Sigmoid colon (tissue), 7 donors: Measurements from ENCODE around the gene MRPS5. TPM values are rescaled to one million over a fixed set of nuclear protein-coding genes. Genes with fewer than 3 reads are reported as not detected.
A peak's percentile ranks its signal among the peaks of the same experiment; 100 is the strongest.

ENCODE experiments used
- DNase-seq: peaks from one replicate; pipeline ENCODE4 v3.0.0-alpha.2; 2019
- H3K27ac ChIP-seq, 4 donors: fragments of 200-600 bp; sonication (generic); one replicate each; pipeline ENCODE4 v1.5.1; 2016 to 2019; ENCODE audit warnings: mild to moderate bottlenecking in 1 of 4
- H3K27me3 ChIP-seq, 3 donors: fragments of 200-600 bp; sonication (generic); one replicate each; pipeline ENCODE4 v1.5.1; 2019; ENCODE audit warnings: mild to moderate bottlenecking in 1 of 3
- H3K36me3 ChIP-seq, 4 donors: fragments of 200-600 bp; sonication (generic); one replicate each; pipeline ENCODE4 v1.5.1; 2016 to 2019
- H3K4me1 ChIP-seq, 4 donors: fragments of 200-600 bp; sonication (generic); one replicate each; pipeline ENCODE4 v1.5.1; 2017 to 2019
- H3K4me3 ChIP-seq, 4 donors: fragments of 200-600 bp; sonication (generic); one replicate each; pipeline ENCODE4 v1.5.1; 2017 to 2019; ENCODE audit warnings: mild to moderate bottlenecking in 2 of 4, moderate library complexity in 1 of 4
- H3K9me3 ChIP-seq, 4 donors: fragments of 200-600 bp in 3 of 4; sonication (generic) in 3 of 4; one replicate each; pipeline versions ENCODE4 v1.5.1 to v1.6.1; 2013 to 2019
- CTCF ChIP-seq, 4 experiments: fragments of 450-650 bp in 3 of 4; fragments of 200-600 bp in 1 of 4; IDR thresholded peaks; one replicate each; pipeline ENCODE4 v1.5.1; 2016 to 2019; ENCODE audit warnings: antibody characterized with exemption in 4 of 4, mild to moderate bottlenecking in 3 of 4, moderate library complexity in 2 of 4
- EP300 ChIP-seq, 4 donors: sonication (generic); formaldehyde crosslinking; IDR thresholded peaks; one replicate each; pipeline ENCODE4 v1.6.1; 2017; ENCODE audit warnings: antibody characterized with exemption in 4 of 4
- POLR2A ChIP-seq, 2 donors: fragments of 450-650 bp; IDR thresholded peaks; one replicate each; pipeline ENCODE4 v1.6.1; 2016; ENCODE audit warnings: antibody characterized with exemption in 2 of 2, mild to moderate bottlenecking in 2 of 2, moderate library complexity in 2 of 2
- POLR2AphosphoS5 ChIP-seq, 4 donors: sonication (generic); formaldehyde crosslinking; IDR thresholded peaks; one replicate each; pipeline ENCODE4 v1.6.1; 2017; ENCODE audit warnings: antibody characterized with exemption in 4 of 4
- WGBS, 2 donors: extraction: QIAGEN DNeasy Blood & Tissue Kit; methylation state at CpG; one replicate each; pipeline ENCODE4 v1.1.7; 2013; 5-methylcytosine and 5-hydroxymethylcytosine counted together
- intact Hi-C: fragments of 100-400 bp; cut with DNase I; formaldehyde crosslinking; loops from one replicate; pipeline ENCODE4 v1.15.1; 2023
- polyA plus RNA-seq, 3 donors: library from polyadenylated mRNA; stranded (reverse); fragments of 200-250 nt; gene quantifications; one replicate each; pipeline ENCODE4 v1.2.3, GENCODE V29; 2013
- total RNA-seq, 4 donors: library from RNA; depleted of rRNA; stranded (reverse); fragments of >200 nt; gene quantifications; one replicate each; pipeline ENCODE4 v1.1.0, GENCODE V29; 2016
- donor health status: healthy with polysubstance abuse.
- donor health status: Bipolar disorder and iron deficiency.
- donor health status: healthy.

The MRPS5 gene
- 10 to 100 TPM; 43.5 to 77.3 (median 48.3) TPM for total RNA-seq
- 10 to 100 TPM; 55.9 to 78.3 (median 70.3) TPM for polyA plus RNA-seq

GRCh38 chr2:95121407-95122196 is at the start of gene MRPS5:
TSS of gene MRPS5 (minus strand) at chr2:95121808. CDS start at chr2:95121791, 17 bp downstream.
- Histone ChIP-seq H3K4me1 (peaks cover 0 to 35% (median 26%) of the 10 kb centered on the region in 4 donors), H3K27me3 (no peaks in the 10 kb centered on the region), H3K27ac (peak within 1 kb of the TSS; percentile 89 to 95 (median 92)), H3K9me3 (no peaks in the 10 kb centered on the region), H3K4me3 (peak within 1 kb of the TSS; percentile 75 to 94 (median 84)), H3K36me3 (peaks cover 0 to 8% (median 0%) of the 10 kb centered on the region in 4 donors)
- DNase-seq: peak; percentile 87
- TF ChIP-seq CTCF (IDR thresholded peaks at IDR 0.05) (no peak), POLR2AphosphoS5 (IDR thresholded peaks at IDR 0.05) (peak; percentile 57 to 80 (median 73)), EP300 (IDR thresholded peaks at IDR 0.05) (no peak), POLR2A (IDR thresholded peaks at IDR 0.05) (no peak)
- 0% methylated on average over 86 of the region's 86 CpGs for WGBS, 2 donors
- intact Hi-C loops: loop anchor here (1.0 kb wide), 2 partner anchors 39 to 86 kb away; partner anchors contain the start of gene ZNF892

- 4 to 9% methylated on average over 16 of the region's 16 CpGs for WGBS, 2 donors
- TF ChIP-seq POLR2A (IDR thresholded peaks at IDR 0.05) (no peak), EP300 (IDR thresholded peaks at IDR 0.05) (no peak), POLR2AphosphoS5 (IDR thresholded peaks at IDR 0.05) (no peak), CTCF (IDR thresholded peaks at IDR 0.05) (no peak)
- peak overlapping the region; percentile 90 to 97 (median 91) for H3K27ac ChIP-seq
- intact Hi-C loops: loop anchor here (2.0 to 10.0 kb wide), 2 partner anchors 43 to 1099 kb away; partner anchors contain the start of genes CIAO1 and TMEM127
- no peak for DNase-seq
- H3K4me1 ChIP-seq: peaks cover 0 to 24% (median 18%) of the 10 kb centered on the region in 4 donors
- H3K9me3 ChIP-seq: no peaks in the 10 kb centered on the region
- no peaks in the 10 kb centered on the region for H3K27me3 ChIP-seq
- peak overlapping the region; percentile 66 to 82 (median 72) for H3K4me3 ChIP-seq
- H3K36me3 ChIP-seq: no peaks in the 10 kb centered on the region
Observed at GRCh38 chr2:95166065-95166763, 44.6 kb upstream of the MRPS5 start.

- peak within 1 kb of the TSS; percentile 90 to 97 (median 91) for H3K27ac ChIP-seq
- H3K4me3 ChIP-seq: peak within 1 kb of the TSS; percentile 66 to 82 (median 72)
- intact Hi-C loops: loop anchor here (2.0 to 10.0 kb wide), 3 partner anchors 43 to 1099 kb away; partner anchors contain the start of genes CIAO1, FAHD2A and TMEM127
- 0% methylated on average over 56 of the region's 56 CpGs for WGBS, 2 donors
- H3K36me3 ChIP-seq: no peaks in the 10 kb centered on the region
- H3K4me1 ChIP-seq: peaks cover 0 to 24% (median 18%) of the 10 kb centered on the region in 4 donors
- H3K27me3 ChIP-seq: no peaks in the 10 kb centered on the region
- TF ChIP-seq POLR2A (IDR thresholded peaks at IDR 0.05): peak; percentile 32 to 49
- TF ChIP-seq POLR2AphosphoS5 (IDR thresholded peaks at IDR 0.05): peak; percentile 79 to 87 (median 86)
- no peak for TF ChIP-seq EP300 (IDR thresholded peaks at IDR 0.05)
- no peaks in the 10 kb centered on the region for H3K9me3 ChIP-seq
- DNase-seq: peak; percentile 99
Observed at GRCh38 chr2:95165371-95166064, 43.9 kb upstream of the MRPS5 start, which contains the start of gene ZNF2. TSS of gene ZNF2 (plus strand) at chr2:95165809. CDS start at chr2:95176227, 10,418 bp downstream.

- H3K9me3 ChIP-seq: no peaks in the 10 kb centered on the region
- H3K36me3 ChIP-seq: no peaks in the 10 kb centered on the region
- peak overlapping the region; percentile 90 to 97 (median 91) for H3K27ac ChIP-seq
- no peak for TF ChIP-seq EP300 (IDR thresholded peaks at IDR 0.05)
- no peak for TF ChIP-seq CTCF (IDR thresholded peaks at IDR 0.05)
- no peak for TF ChIP-seq POLR2AphosphoS5 (IDR thresholded peaks at IDR 0.05)
- no peak for TF ChIP-seq POLR2A (IDR thresholded peaks at IDR 0.05)
- 1% methylated on average over 9 of the region's 9 CpGs for WGBS, 2 donors
- no peaks in the 10 kb centered on the region for H3K27me3 ChIP-seq
- no peak for DNase-seq
- intact Hi-C loops: loop anchor here (2.0 to 10.0 kb wide), 2 partner anchors 238 to 1100 kb away; partner anchors contain the start of genes CIAO1, FAHD2A and TMEM127
- peak overlapping the region; percentile 66 to 82 (median 72) for H3K4me3 ChIP-seq
- peaks cover 0 to 26% (median 18%) of the 10 kb centered on the region in 4 donors for H3K4me1 ChIP-seq
Observed at GRCh38 chr2:95165030-95165370, 43.4 kb upstream of the MRPS5 start.
